ENCODE measurements around the gene DPF3.

- TF ChIP-seq CTCF (IDR thresholded peaks at IDR 0.05), result no peak
- TF ChIP-seq POLR2A (IDR thresholded peaks at IDR 0.05), result no peak
Measured at GRCh38 chr14:72880820-72881219, 13.1 kb downstream of the DPF3 start.
